NK-92 treated with Interleukin-12 subunit alpha and Interleukin-12 subunit beta, amount 100 ng/mL, for 24 hours (cell line): ENCODE measurements around the gene ARL6IP5.

ENCODE experiments used
- DNase-seq: peaks from one replicate; lab custom pipeline; 2025; lab: John Stamatoyannopoulos, UW

Gene ARL6IP5

DNA sequence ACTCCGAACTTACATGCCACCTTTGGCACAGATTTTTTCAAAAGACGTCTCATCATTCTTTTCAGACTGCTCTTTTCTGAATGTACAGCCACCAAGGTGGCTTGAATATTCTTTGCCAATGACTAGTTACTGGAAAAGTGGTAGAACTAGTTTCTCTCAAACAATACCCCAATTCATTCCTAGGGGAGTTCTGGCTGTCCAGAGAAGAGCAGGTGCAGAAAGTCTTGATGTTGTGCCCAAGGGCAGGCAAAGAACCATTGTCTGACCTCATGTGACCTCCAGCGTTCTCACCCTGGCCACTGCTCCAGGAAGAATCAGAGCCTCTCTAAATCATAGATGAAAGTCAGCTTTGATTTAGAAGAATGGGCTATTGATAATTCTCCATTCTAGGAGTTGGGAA is 32.2 kb downstream of the ARL6IP5 start:
- DNase-seq, result no peak

DNA sequence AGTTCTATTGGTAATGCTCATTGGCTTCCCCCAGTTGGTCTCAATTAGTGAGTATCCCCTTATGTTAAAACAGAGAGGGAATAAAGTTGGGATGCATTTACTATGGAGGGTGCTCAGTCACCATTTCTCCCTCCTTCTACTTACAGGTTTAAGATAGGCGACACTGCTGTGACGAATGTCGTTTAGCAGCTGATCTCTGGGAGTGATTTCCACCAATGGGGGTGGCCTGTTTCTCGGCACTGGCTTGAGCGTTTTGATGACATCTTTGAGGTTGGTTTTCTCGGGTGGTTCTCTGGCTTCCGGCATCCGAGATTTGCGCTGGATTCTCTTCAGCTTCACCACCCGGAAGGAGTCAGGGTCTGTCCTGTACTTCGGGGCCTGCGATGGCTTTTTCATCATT is 33.8 kb downstream of the ARL6IP5 start:
- DNase-seq, result no peak

DNA sequence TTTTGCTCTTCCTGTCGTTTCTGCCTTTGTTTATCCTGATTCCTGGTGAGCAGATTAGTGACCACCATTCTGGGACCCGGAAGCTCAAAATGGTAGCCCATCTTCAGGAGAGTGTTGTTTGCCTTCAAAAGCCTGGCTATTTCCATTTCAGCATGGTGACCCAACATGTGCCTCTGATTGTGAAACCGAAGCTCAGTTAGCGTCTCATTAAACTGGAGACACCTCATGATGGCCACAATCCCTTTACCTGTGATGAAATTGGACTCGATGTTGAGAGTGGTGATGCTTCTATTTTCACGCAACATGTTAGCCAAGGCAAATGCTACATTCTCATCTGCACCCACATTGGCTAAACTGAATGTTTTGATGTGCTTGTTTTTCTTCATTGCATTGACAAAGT is 34.4 kb downstream of the ARL6IP5 start:
- no peak for DNase-seq

DNA sequence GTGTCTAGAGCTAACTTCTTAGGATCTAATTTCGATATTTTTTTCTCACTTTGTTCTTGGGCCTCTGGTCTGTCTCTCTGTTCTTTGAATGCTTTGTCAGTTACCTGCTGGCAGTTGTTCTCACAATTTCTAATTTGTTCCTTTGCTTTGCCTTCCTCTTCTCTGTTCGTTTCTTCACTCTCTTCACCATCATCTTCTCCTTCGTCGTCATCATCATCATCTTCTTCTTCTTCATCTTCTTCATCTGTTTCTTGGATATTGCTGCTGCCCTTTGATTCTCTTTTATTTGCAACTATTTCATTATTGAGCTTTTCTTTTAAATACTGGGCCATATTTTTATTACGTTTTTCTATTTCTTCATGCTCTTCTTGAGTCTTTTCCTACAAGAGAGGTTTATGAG is 34.9 kb downstream of the ARL6IP5 start:
- DNase-seq, result no peak

DNA sequence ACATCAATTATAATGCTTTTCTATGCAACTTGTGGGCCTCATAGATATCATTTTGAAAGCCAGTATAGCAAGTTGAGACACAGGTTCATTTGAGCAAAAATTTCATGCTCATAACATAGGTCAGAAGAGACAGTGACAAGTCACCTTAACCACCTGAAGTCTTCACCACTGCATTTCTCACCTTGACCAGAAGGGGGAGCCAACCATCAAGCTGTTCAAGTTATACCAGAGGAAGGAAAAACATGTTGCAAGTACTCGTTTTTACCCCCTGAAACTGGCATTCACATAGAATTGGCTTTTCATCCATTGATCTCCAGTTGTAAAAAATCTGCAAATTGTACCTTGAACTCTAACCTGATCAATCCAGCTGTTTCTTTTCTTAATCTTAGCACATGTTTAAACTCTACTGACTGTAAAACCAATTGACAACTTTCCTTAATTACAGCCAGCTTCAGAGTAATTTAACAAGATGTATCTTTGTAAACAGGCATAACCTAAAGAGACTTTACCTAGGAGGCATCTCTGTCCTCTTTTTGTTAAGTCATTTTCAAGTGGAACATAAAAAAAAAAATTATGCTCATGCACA is 36.2 kb downstream of the ARL6IP5 start:
- peak; percentile 39 for DNase-seq

DNA sequence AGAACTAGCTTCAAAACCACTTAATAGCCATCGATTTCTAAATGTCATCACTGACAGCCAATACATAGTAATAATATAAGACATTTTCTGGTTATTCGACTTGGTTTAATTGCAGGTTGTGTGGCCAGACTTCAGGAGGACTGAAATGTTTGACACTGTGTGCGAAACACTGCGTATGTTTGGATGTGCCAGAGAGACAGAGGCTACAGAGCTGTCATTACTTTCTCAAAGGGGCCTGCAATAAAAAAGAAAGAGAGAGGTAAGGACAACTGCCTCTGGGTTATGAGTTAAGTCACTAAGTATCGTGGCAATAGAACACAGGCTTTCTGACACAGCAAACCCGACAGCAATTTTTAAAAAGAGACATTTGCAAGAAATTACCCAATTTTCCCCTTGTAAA is 36.8 kb downstream of the ARL6IP5 start:
- DNase-seq, result no peak

DNA sequence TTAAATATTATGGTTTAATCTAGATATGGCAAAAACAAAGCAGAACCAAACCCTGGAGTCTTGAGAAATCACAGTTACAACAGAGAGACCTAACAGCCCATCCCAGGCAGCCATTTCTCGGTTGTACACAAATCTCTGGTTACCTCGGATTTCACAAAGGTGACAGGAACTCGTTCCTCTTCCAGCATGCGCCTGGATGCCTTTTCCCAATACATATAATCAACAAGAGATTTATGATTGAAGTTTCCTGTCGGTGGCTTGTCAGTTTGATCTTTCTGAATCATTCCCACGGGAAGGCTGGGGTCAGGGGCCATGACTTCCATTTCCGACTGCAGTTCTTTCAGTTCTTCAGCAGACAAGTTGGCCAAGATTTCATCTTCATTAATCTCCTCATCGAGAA is 37.2 kb downstream of the ARL6IP5 start:
- no peak for DNase-seq

DNA sequence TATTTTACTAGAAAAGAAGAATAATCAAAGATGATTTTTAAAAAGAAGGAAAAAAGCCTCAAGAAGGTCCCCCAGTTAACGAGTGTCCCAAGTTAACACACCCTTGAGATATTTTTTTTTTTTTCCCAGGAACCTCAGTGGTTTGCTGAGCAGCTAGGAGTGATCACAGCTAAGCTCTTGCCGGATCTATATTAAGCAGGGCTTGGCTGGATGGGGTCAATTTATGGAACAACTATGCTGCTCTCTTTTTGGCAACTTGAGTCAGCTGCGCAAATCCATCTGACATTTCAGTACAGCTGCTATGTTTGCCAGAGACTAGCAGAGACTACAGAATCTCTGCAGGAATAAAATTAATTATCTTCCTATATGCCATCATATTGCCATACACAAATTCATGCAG is 37.7 kb downstream of the ARL6IP5 start, which contains the start of gene LMOD3:
TSS of gene LMOD3 (minus strand) at position 193 of the 400 bp plus-strand sequence. CDS start 209 bp downstream, outside the sequence.
- no peak for DNase-seq

DNA sequence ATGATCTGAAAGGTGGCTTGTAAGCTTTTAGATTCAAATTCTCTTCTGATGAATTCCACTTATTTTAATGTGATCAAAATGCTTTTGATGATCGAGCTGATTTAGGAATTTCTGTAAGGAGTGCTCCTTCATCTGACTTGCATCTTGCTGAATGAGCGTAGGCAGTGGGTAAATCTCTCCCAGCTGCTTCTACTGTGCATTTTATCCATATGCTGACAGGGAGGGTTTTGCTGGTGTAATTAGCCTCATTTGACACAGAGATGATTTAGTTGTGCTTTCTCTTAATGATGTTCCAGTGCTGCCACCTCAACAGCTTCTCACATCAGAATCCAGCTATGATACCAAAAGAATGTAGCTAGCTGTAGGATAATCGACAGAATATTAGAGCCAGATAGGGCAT is 41.5 kb downstream of the ARL6IP5 start:
- DNase-seq, result no peak

DNA sequence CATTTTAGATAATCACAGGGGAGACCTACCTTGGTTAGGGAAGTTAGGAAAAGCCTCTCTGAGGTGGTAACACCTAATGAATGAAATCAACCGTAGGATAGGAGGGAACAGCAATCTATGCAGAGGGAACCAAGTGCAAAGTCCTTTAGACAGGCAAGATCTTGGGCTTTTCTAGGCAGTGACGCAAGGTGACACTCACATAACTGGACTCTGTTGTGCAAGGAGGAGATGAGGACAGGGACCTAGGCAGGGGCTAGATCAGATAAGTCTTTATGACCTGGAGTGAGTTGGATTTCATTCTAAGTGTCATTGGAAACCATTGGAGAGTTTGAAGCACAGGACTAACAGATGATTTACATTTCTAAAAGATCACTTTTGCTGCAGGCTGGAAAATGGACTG is 42.3 kb downstream of the ARL6IP5 start:
- DNase-seq, result no peak

DNA sequence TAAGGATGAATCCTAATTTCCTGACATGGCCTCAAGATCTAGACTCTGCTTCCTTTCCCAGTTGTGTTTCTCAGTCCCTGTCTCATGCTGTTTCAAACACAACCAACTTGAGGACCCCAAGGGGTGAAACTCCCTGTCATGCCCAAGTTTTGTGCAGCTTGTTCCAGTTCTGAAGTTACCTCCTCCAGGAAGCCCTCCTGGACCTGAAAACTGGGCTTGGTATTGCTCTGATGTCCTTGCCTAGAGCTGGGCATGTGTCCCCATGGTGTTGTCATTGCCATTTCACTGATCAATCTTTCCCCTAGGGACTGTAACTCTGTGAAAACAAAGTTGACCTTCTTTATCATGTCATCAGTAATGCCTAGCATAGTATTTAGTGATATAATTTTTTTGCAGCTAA is 43.8 kb downstream of the ARL6IP5 start:
- no peak for DNase-seq

DNA sequence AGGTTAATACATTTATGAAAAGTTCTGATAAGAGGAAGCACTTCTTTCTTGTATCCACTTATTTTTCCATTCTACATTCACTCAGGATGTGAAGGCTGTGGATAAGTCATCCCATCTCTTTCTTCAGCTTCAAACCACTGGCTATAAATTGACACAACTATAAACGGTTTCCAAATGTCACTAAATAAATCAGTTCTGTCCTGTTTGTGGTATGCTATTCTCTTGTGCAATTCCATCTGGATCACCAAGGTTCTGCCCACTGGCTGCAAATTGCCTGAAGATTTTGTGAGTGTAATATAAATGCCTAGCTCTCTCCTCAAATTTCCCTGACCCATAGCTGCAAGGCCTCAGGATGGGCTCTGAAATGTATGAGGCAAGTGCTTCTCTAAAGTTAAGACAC is 44.8 kb downstream of the ARL6IP5 start:
- DNase-seq, result no peak

DNA sequence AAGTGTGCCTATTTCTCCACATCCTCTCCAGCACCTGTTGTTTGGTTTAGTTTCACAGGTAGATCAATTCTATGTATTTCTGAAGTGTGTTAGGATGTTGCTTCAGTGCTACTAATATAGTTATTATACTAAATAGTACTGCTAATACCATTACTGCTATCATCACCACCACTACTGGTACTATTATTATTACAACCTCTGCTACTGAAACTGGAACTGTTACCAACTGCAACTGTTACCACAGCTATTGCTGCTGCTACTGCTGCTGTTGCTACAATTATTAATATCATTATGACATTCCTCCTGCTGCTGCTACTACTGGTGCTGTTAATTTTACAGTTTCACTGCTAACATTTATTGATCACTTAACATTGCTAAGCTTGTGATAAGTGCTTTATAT is 46.0 kb downstream of the ARL6IP5 start:
- no peak for DNase-seq

DNA sequence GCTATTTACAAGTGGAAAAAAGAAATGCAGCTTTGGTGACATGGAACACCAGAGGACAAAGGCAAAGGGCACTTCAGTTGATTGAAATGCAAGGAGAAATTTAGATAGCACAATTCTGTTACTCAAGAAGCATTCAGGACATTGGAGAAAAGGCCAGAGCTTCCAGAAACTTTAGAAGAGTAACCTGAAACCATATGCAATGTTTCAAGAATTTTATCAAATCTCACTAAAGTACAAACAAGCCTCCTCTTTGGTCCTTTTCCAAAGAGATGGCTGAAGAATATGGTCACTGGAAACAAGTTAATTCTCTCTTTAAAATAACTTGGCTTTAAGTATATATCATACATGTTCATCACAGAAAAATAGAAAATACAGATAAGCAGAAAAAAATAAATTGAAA is 52.3 kb downstream of the ARL6IP5 start:
- no peak for DNase-seq

DNA sequence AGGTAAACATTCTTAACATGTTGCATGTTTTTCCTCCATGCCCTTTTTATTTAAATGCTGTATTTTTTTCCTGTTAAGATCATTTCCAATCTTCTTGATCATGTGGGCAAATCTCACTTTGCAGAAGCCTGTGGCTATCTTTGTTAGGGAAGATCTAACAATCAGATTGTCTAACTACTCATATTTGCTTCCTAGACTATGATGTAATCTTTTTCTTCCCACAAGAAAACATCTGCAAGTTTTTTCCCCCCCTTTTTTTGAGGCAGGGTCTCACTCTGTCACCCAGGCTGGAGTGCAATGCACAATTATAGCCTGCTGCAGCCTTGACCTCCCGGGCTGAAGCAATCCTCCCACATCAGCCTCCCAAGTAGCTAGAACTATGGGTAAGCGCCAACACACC is 52.7 kb downstream of the ARL6IP5 start:
- no peak for DNase-seq

DNA sequence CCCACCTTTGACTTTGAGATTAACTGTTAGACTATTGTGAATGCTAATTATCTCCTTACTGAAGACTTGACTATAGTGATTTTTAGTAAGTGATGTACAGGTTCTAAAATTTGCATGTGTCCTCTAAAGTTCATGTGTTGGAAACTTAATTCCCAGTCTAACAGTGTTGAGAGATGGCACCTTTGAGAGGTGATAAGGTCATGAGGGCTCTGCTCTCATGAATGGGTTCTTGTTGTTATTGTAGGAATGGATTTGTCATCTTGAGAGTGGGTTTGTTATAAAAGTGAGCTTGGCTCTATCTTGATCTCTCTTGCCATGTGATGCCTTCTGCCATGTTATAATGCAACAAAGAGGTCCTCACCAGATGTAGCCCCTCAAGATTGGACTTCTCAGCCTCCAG is 56.6 kb downstream of the ARL6IP5 start:
- no peak for DNase-seq

DNA sequence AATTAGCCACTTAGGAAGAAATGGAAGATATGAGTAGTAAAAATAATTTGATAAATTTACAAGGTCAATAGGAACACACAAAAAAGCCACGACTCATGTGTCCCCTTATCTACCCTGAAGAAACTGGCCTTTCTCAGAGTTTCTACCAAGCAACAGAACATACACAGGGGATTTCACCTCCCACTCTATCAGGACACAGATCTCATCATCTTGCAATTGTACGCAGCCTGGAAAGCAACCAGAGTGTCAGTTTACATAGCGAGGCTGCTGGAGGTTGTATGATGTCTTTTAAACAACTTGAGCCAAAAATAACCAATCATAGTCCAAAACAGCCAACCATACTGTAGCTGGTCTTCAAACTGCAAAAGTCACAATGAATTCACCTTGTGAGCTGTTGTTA is 57.4 kb downstream of the ARL6IP5 start:
- no peak for DNase-seq

DNA sequence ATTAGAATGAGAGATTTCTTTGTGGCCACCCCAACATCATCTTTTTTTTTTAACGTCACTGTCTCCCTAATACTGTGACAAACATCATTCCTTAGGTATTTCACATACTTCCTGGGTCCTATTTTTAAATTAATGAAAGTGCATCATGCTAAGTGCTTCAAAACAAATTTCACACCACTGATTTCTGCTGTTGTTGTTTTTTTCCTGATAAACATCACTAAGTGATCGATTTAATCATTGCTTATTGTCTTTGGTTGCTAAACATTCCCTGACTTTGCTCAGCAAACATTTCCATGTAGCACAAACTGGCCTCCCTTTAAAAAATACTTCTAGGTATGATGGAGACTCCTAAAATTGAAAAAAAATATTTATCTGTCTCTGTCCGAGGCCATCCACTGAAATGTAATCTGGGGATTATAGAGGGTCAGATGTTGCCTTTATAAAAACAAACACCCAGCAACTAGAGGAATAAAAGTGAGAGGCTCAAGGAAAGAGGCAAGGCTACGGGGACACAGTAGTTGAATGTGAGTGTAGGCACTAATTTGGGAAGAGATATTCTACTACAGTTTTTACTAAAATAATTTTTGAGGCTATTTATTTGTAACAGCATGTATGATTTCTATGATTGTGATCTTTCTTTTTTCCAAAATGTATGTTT is 58.2 kb downstream of the ARL6IP5 start:
- DNase-seq, result no peak

DNA sequence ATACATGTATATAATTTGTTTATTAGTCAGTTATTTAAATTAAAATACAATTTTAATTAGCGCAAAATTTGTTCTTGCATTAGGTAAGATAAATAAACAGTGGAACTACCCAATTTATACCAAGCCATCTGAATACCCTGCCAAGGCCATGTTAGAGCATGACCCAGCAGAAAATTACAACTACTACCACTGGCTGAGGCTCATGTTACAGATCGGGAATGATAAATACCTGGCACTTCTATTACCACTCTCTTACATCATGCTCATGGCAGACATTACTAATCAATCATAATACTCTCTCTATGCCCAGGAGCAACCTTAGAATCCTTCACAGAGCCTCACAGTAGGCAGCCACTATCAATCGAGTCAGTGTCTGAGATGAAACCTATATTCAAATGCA is 58.9 kb downstream of the ARL6IP5 start:
- no peak for DNase-seq

DNA sequence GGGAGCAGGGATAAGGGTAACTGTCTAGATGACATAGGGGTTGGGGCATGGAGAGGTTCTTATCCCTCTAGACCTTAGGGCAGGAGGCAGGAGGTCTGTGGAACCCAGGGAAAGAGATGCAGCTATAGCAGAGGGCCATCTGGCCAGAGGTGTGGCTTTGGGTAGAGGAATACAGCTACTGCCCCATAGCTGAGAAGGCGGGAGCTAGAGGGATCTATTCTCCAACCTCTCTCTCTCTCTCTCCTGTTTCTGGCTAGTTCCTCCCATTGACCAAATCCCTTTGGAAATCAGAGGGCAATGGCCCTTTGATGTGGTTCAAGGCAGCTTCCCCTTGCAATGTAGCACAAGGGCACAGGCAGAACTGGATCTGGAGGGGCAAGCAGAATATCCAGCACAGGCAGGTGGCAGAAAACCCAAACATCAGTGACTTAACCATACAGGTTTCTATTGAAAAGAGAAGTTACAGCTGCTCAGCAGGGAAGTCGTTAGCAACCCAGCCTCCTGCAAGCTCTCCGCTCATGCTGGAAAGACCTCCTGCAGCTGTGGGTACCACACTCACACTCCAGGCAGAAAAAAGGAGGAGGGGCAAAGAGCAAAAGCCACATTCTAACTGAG is 60.0 kb downstream of the ARL6IP5 start:
- DNase-seq, result no peak

DNA sequence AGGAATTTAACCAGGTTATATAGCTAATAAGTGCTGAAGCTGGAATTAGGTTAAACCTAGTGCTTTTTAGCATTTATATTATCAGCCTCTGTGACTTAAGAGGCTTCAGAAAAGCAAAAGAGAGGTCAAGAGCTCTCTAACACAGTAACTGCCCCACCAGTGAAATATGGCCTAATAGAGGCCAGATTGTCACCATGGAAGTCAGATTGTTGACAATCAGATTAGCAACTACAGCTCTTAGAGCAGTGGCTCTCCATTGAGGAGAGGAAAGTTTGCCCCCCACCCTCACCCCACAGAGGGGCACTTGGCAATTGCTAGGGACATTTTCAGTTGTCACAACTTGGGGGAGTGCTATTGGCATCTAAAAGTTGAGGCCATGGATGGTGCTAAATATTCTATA is 61.0 kb downstream of the ARL6IP5 start:
- DNase-seq, result no peak

DNA sequence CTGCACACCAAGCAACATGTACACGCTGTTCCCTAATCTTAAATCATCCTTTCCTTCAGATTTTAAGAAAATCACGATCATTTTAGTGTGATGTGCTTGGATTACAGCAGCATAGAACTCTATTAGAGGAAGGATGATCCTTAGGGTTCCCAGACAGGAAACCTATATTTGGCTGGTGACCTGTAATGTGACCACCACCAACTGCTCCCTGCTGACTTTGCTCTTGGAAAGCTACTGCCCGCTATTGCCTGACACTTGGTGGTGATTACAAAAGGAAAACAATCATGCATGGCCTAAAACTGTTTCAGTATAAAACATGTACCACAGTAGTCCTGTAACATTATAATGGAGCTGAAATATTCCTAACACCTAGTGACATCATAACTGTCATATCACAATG is 64.8 kb downstream of the ARL6IP5 start:
- no peak for DNase-seq
